GM12878 (cell line): Measurements from ENCODE around the gene SLC17A7.

Source experiments
- CTCF ChIP-seq, 3 experiments: IDR thresholded peaks in 2 of 3; conservative IDR thresholded peaks in 1 of 3; 2 replicates each; pipeline ENCODE4 v1.5.1; 2011; ENCODE audit warnings: low read depth in 3 of 3, low read length in 3 of 3, mild to moderate bottlenecking in 3 of 3, control low read depth in 2 of 3, moderate library complexity in 2 of 3, inconsistent platforms in 1 of 3, mixed read lengths in 1 of 3; ENCODE audit not compliant: control insufficient read depth in 2 of 3, insufficient read depth in 1 of 3; ENCODE audit errors: extremely low read depth in 1 of 3
- IRF4 ChIP-seq: IDR thresholded peaks from 2 replicates; pipeline ENCODE4 v1.6.1; 2011; ENCODE audit warnings: low read depth, low read length

DNA sequence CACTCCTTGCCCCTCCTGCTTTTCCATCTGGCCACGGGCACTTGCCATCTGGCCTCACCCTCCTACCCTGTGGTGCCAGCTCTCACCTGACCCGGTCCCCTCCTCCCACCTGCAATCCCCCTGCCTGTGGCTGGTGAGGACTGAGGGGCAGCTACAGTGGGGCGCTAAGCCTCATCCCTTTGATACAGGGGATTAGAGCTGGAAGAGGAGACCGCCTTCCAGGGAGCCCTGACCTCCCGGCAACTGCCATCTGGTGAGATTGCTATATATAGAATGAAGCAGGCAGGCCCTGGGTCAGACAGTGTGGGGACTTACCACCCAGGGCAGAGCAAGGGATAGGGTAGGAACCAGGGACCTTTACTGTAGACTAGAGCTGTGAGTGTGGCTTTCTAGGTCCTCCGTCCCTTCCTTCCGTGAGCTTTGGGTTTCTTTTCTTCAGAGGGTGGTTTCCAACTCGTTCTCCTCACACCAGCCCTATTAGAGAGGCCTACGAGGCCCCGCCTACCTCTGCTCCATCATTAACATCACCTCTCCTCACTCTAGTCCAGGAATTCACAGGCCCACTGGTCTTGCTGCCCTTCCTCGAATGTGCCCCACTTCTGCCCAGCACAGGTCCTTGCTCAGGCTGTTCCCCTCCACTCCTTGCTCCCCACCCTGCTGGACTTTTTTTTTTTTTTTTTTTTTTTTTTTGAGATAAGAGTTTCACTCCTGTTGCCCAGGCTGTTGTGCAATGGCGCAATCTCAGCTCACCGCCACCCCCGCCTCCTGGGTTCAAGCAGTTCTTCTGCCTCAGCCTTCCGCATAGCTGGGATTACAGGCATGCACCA is 45.5 kb downstream of the SLC17A7 start:
- TF ChIP-seq CTCF (IDR thresholded peaks at IDR 0.05 in 2 of 3, conservative IDR thresholded peaks at IDR 0.05 in 1 of 3; ENCODE audit: control insufficient read depth in 2 of 3, extremely low read depth in 1 of 3, insufficient read depth in 1 of 3, low read depth in 3 of 3, low read length in 3 of 3) (no peak), IRF4 (no peak)
